Kidney glomerular epithelial cell (primary cell): ENCODE measurements around the gene TFIP11.

Experiments used
- DNase-seq: peaks from one replicate; lab custom pipeline; 2025; lab: John Stamatoyannopoulos, UW

TFIP11 gene

GRCh38 chr22:26512149-26512793, at the start of gene TFIP11:
Gene TFIP11 (minus strand): TSS chr22:26512473. CDS start chr22:26510272, 2,201 bp downstream.
- DNase-seq = peak; percentile 75

GRCh38 chr22:26561756-26562417, 49.6 kb upstream of the TFIP11 start:
- DNase-seq = no peak

DNA sequence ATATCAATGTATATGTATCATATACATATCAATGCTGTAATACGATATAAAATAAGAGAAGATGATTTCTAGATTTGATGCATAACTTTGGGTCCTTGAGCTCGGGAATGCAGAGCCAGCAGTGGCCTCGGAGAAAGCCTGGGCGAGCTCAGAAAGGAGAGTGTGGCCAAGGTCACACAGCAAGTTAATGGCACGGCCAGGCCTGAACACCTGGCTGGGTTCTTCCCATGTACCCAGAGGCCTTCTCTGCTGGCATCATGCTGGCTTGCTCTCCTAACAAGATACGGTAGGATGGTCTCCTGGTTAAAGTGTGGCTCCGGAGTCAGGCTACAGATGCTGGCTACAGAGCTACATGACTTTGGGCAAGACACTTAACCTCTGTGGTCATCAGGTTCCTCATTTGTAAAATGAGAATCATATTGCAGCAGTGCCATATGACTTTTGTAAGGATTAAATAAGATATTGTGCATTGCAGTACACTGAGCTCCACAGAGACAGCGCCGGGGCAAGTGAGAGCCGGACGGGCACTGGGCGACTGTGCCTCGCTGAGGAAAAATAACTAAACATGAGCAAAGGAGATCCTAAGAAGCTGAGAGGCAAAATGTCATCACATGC, 47.8 kb upstream of the TFIP11 start:
- no peak for DNase-seq

GRCh38 chr22:26558248-26558895, 46.1 kb upstream of the TFIP11 start:
- DNase-seq = no peak

DNA sequence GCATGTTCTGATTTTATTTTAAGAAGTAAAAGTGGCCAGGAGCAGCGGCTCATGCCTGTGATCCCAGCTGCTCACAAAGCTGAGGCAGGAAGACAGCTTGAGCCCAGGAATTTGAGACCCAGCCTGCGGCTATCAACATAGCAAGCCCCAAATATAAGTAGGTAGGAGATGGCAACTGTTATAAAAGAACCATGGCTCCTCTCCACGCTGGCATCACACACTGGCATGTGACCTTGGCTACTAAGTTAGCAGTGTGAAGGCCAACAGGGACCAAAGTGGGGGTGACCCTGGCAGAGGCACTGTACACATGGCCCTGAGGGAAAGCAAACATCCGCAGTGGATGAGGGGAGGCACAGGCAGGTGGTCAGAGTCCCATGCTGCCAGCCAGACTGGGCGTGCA, 44.6 kb upstream of the TFIP11 start:
- no peak for DNase-seq

DNA sequence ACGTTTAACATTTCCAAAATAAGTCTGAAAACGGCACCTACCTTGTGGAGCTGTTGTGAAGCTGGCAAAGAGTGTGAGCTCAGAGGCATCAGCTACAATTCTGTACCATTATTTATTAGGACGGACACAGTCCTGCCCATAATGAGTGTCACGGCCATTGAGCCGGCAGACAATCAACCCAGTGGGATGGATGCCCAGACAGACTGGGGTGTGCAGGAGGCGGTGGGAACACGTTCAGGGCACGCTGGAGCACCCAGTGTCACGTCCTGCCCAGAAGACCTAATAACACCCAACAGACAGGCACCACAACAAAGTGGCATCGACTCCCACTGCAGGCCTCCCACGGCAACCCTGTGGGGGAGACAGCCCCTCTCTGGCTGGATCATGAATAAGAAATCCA, 43.2 kb upstream of the TFIP11 start:
- DNase-seq = no peak

- no peak for DNase-seq
These were observed 42.7 kb upstream of the TFIP11 start for GRCh38 chr22:26554956-26555355.

DNA sequence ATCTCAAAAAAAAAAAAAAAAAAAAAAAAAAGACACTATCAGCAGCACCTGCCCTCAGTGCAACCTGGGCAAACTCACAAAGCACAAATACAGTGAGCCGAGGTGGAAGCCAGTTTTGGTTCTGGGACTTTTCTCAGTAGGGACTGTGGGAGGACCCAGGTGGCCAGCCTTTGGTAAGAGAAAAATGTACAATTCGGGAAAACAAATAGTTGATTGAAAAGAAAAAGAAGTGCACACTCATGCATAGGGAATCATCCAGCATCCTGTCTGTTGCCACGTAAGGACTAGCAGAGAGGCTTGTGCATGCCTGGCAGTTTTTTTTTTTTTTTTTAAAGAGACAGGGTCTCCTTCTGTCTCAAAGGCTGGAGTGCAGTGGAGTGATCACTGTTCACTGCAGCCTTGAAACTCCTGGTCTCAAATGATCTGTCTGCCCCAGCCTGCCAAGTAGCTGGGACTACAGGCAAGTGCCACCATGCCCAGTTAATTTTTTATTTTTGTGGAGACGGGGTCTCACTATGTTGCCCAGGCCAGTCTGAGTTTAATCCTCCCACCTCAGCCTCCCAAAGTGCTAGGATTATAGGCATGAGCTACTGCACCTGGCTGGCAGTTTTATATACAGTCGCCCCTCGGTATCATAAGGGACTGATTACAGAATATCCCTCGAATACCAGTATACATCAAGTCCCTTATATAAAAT, 40.9 kb upstream of the TFIP11 start:
- peak; percentile 53 for DNase-seq

GRCh38 chr22:26552466-26552865, 40.2 kb upstream of the TFIP11 start:
- DNase-seq = no peak

DNA sequence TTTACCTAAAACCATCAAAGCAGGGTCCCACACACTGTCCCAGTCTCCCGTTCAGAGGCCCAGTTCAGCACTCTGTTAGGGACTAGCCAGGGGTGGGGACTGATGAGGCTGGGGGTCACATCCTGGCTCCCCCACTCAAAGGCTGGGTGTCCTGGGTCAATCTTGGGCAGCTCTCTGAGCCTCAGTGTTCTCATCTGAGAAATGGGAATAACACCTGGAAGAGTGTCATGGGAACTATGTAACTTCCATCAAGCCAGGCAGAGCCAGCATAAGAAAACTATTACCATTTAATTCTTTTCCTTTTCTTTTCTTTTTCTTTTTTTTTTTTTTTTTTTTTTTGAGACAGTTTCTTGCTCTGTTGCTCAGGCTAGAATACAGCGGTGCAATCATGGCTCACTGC, 39.3 kb upstream of the TFIP11 start:
- DNase-seq = no peak

DNA sequence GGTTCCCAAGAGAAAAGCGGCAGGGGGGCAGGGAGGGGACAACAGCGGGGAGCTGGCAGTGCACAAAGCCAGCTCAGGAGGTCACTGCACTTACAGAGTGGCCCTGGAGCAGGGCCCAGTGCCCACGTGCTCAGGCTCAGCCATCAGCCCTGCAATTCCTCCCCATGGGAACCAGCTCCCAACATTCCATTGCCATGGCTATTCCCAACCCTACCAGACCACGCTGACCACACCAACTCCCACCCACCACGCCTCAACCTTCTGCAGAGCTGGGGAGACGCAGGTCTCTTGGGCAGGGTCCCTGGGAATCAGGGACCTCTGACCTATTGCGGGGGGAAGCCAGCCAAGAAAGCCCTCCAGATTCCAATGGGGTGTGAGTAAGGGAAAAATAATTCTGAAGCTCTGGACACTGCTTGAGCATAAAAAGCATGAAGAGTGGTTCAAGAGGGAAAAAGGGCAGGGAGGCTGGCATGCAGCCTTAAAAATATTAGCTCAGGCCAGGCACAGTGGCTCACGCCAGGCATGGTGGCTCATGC, 38.3 kb upstream of the TFIP11 start:
- DNase-seq = peak; percentile 53

DNA sequence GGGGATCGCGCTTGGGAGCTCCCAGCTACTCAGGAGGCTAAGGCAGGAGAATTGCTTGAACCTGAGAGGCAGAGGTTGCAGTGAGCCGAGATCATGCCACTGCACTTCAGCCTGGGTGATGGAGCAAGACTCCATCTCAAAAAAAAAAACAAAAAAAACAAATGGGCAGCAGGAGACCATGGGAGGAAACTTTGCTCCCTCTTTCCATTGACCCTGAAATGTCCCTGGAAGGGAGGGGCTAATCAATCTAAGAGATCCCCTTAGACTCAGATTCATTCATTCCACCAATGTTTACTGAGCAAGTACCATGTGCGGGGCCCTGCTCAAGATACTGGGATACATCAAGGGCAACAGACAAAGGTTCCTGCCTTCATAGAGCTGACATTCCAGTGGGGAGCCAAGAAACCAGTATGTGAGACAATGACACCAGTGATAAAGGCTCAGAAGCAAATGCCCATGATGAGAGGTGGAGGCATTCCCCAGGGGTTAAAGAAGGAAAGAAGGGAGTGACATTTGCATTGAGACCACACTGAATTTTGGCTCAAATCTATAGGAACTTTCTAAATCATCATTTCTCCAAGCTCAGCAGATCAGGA, 37.7 kb upstream of the TFIP11 start:
- DNase-seq = no peak

GRCh38 chr22:26548984-26549383, 36.7 kb upstream of the TFIP11 start:
- DNase-seq = no peak

GRCh38 chr22:26548303-26548702, 36.0 kb upstream of the TFIP11 start:
- DNase-seq = no peak

- no peak for DNase-seq
These were observed 35.6 kb upstream of the TFIP11 start for GRCh38 chr22:26547837-26548236.

GRCh38 chr22:26547426-26547825, 35.2 kb upstream of the TFIP11 start:
- no peak for DNase-seq

GRCh38 chr22:26546282-26546681, 34.0 kb upstream of the TFIP11 start:
- no peak for DNase-seq

- no peak for DNase-seq
These were observed 33.6 kb upstream of the TFIP11 start for GRCh38 chr22:26545827-26546226.

DNA sequence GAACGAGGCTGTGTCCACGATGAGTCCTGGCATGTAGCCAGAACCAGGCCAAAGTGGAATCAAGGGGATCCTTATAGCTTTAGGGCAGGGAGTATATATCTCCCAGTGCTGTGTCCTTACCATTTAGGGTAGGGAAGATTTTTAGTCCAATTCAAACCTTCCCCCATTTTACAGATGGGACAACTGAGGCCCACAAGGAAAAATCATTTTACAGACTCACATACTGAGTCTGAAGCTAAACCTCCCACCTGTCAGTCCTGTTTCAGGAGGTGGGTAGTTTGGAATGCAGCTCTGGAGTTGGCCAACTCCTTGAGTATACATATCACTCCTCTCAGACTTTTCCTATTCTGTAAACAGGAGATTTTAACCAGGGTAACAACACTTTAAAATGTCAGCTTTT, 33.1 kb upstream of the TFIP11 start:
- DNase-seq = no peak

GRCh38 chr22:26544489-26544888, 32.2 kb upstream of the TFIP11 start:
- DNase-seq = no peak

- no peak for DNase-seq
These were observed 30.6 kb upstream of the TFIP11 start for GRCh38 chr22:26542831-26543230.
